Ovary (tissue), 9 donors: Measurements from ENCODE around the gene FTO. TPM values are rescaled to one million over a fixed set of nuclear protein-coding genes. Genes with fewer than 3 reads are reported as not detected.

Experiments
- DNase-seq, 5 donors: peaks; one replicate each; pipeline ENCODE4 v3.0.0-alpha.2; 2019 to 2020
- H3K27ac ChIP-seq, 2 donors: fragments of 200-600 bp; one replicate each; pipeline versions ENCODE4 v1.5.1 to v1.8.0; 2019 to 2022
- H3K27me3 ChIP-seq: fragments of 200-600 bp; one replicate; pipeline ENCODE4 v1.8.0; 2022
- H3K36me3 ChIP-seq: fragments of 200-600 bp; sonication (generic); one replicate; pipeline ENCODE4 v1.5.1; 2019
- H3K4me1 ChIP-seq: one replicate; pipeline ENCODE4 v1.8.1; 2013; ENCODE audit warnings: mild to moderate bottlenecking, moderate library complexity; ENCODE audit not compliant: insufficient read depth
- H3K4me3 ChIP-seq: fragments of 200-600 bp; sonication (generic); one replicate; pipeline ENCODE4 v1.5.1; 2017
- H3K9me3 ChIP-seq, 2 donors: fragments of 200-600 bp in 1 of 2; sonication (generic) in 1 of 2; one replicate each; pipeline versions ENCODE4 v1.5.1 to v1.8.1; 2013 to 2019; ENCODE audit warnings: mild to moderate bottlenecking in 1 of 2, moderate library complexity in 1 of 2
- CTCF ChIP-seq, 3 donors: fragments of 450-650 bp in 2 of 3; fragments of 200-600 bp in 1 of 3; IDR thresholded peaks; one replicate each; pipeline versions ENCODE4 v1.5.1 to v1.8.0; 2016 to 2022; ENCODE audit warnings: antibody characterized with exemption in 3 of 3, mild to moderate bottlenecking in 1 of 3
- EP300 ChIP-seq: sonication (generic); formaldehyde crosslinking; IDR thresholded peaks from one replicate; pipeline ENCODE4 v1.6.1; 2017; ENCODE audit warnings: antibody characterized with exemption
- POLR2A ChIP-seq: fragments of 450-650 bp; IDR thresholded peaks from one replicate; pipeline ENCODE4 v1.6.1; 2017; ENCODE audit warnings: antibody characterized with exemption, mild to moderate bottlenecking, moderate library complexity
- WGBS, 3 donors: extraction: QIAGEN DNeasy Blood & Tissue Kit in 1 of 3; methylation state at CpG; one replicate each; pipeline versions ENCODE4 v1.1.5 to v1.1.7; 2013 to 2017; 5-methylcytosine and 5-hydroxymethylcytosine counted together
- intact Hi-C, 4 donors: fragments of 100-400 bp; cut with DNase I; formaldehyde crosslinking; loops; one replicate each; pipeline versions ENCODE4 v1.11.0 to v1.15.1; 2022 to 2023
- polyA plus RNA-seq, 2 donors: library from polyadenylated mRNA; stranded (reverse); fragments of 200-250 nt in 1 of 2; fragments of 350-450 nt in 1 of 2; fragmentation: Illumina TruSeq in 1 of 2; extraction: RNeasy Lipid Tissue Mini Kit (QIAGEN cat#74804) in 1 of 2; gene quantifications; one replicate each; pipeline ENCODE4 v1.2.3, GENCODE V29; 2013 to 2014
- total RNA-seq, 7 donors: library from RNA; depleted of rRNA in 2 of 7; stranded (reverse); fragments of >200 nt in 2 of 7; fragmentation: NEBNext Ultra II Directional in 3 of 7; extraction: Animal tissue kit (Norgen Biotek cat#: 25700) in 3 of 7; gene quantifications; one replicate each; pipeline versions ENCODE4 v1.1.0 to v1.2.4, GENCODE V29; 2016 to 2023
- donor health status: DM: no; HTN: no; CAD: no; lungs with moderate emphysema.
- donor health status: DM: no; HTN: no; CAD: no.
- donor health status: Bipolar disorder and iron deficiency.
- donor health status: DM: yes; HTN: yes; CAD: no.
- donor health status: DM: no; HTN: no; CAD: no.
- donor health status: DM: yes; HTN: yes; CAD: no.

Gene FTO
- total and polyA plus RNA-seq, 9 donors: 43.6 to 128 (median 91.4) TPM

GRCh38 chr16:53946746-53947386, 242.9 kb downstream of the FTO start:
- 94 to 99% (median 98%) methylated on average over 5 of the region's 5 CpGs for WGBS, 3 donors
- Histone ChIP-seq H3K4me3 (no peak overlapping the region), H3K9me3 (no peaks in the 10 kb centered on the region), H3K27me3 (no peaks in the 10 kb centered on the region), H3K27ac (no peak overlapping the region), H3K4me1 (no peaks in the 10 kb centered on the region), H3K36me3 (no peaks in the 10 kb centered on the region)
- intact Hi-C loops: no loop called here
- no peak for TF ChIP-seq POLR2A
- no peak for TF ChIP-seq EP300
- no peak for TF ChIP-seq CTCF (IDR thresholded peaks at IDR 0.05)
- DNase-seq: no peak

GRCh38 chr16:53947642-53948041, 243.7 kb downstream of the FTO start:
- intact Hi-C loops: no loop called here
- Histone ChIP-seq H3K36me3 (no peaks in the 10 kb centered on the region), H3K27ac (no peak overlapping the region), H3K4me3 (no peak overlapping the region), H3K9me3 (no peaks in the 10 kb centered on the region), H3K27me3 (no peaks in the 10 kb centered on the region), H3K4me1 (no peaks in the 10 kb centered on the region)
- TF ChIP-seq CTCF (IDR thresholded peaks at IDR 0.05) (no peak), EP300 (no peak), POLR2A (no peak)
- 90 to 96% (median 94%) methylated on average over 7 of the region's 7 CpGs for WGBS, 3 donors
- DNase-seq: no peak

GRCh38 chr16:53948326-53948725, 244.4 kb downstream of the FTO start:
- intact Hi-C loops: no loop called here
- Histone ChIP-seq H3K9me3 (no peaks in the 10 kb centered on the region), H3K4me3 (no peak overlapping the region), H3K36me3 (no peaks in the 10 kb centered on the region), H3K4me1 (peaks cover 2% of the 10 kb centered on the region), H3K27me3 (no peaks in the 10 kb centered on the region), H3K27ac (no peak overlapping the region)
- TF ChIP-seq CTCF (IDR thresholded peaks at IDR 0.05) (no peak), EP300 (no peak), POLR2A (no peak)
- DNase-seq: no peak
- WGBS, 3 donors: 85 to 94% (median 88%) methylated on average over 4 of the region's 4 CpGs

DNA sequence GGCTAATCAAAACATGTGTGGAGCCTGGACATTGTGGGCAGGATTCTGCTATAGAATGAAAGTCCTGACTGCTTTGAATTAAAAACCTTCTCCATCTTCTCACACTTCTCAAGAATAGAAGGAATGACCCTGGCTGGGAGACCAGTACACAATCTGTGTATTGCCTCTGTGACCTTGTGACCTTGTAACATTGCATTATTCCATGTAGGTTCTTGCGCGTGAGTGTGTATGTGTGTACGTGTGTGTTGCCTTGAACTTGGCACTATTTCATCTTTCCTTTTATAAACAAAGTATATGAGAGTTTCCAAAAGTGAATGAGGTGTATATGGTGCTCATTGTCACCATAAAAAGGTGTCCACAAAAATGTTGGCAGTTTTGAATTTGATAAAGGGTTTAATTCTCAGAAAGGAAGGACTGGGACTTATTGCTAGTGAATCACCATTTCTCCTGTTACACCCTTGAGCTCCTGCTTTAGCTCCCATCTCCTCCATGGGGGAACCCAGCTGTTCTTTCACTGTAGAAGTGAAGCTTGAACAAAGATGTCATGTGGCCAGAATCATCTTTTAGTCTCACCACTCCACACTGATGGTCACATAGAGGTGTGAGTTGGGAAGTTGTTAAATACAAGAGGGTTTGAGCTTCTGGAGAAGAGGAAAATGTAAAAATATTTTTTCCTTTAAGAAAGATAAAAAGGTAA, 244.9 kb downstream of the FTO start:
- WGBS, 3 donors: 97 to 98% (median 97%) methylated on average over 3 of the region's 3 CpGs
- H3K36me3 ChIP-seq: no peaks in the 10 kb centered on the region
- TF ChIP-seq CTCF (IDR thresholded peaks at IDR 0.05) (no peak), EP300 (no peak), POLR2A (no peak)
- H3K4me1 ChIP-seq: peaks cover 2% of the 10 kb centered on the region
- DNase-seq: no peak
- no peak overlapping the region for H3K4me3 ChIP-seq
- no peaks in the 10 kb centered on the region for H3K9me3 ChIP-seq
- intact Hi-C loops: no loop called here
- no peaks in the 10 kb centered on the region for H3K27me3 ChIP-seq
- H3K27ac ChIP-seq: no peak overlapping the region
